Measurements from ENCODE around the gene GALNT18.

The GALNT18 gene

DNA sequence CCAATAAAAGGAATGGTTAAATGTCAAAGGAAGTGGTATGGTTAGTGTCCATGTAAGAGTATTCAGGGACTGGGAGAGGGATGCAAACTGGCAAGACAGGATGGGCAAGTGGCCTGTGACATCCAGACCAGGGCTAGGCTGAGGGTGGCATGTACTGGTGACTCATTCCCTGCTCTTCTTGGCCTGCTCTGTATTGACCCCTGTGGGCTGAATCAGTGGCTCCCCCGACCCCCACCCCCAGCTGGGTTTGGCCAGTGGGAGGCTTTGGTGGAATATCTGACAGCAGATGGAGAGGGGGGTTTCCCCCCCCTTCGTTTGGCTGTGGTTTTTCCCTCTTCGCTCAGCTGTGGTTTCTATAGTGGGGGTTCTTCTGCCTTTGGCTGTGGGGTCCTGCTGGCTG, 356.5 kb downstream of the GALNT18 start:
- no peak for DNase-seq (ENCODE audit: extremely low read depth, low read depth)
- no peak for TF ChIP-seq CTCF (IDR thresholded peaks at IDR 0.05; ENCODE audit: low read depth, low read length)

- DNase-seq (ENCODE audit: extremely low read depth, low read depth): no peak
Observed at GRCh38 chr11:11263238-11264005, 358.4 kb downstream of the GALNT18 start.

DNA sequence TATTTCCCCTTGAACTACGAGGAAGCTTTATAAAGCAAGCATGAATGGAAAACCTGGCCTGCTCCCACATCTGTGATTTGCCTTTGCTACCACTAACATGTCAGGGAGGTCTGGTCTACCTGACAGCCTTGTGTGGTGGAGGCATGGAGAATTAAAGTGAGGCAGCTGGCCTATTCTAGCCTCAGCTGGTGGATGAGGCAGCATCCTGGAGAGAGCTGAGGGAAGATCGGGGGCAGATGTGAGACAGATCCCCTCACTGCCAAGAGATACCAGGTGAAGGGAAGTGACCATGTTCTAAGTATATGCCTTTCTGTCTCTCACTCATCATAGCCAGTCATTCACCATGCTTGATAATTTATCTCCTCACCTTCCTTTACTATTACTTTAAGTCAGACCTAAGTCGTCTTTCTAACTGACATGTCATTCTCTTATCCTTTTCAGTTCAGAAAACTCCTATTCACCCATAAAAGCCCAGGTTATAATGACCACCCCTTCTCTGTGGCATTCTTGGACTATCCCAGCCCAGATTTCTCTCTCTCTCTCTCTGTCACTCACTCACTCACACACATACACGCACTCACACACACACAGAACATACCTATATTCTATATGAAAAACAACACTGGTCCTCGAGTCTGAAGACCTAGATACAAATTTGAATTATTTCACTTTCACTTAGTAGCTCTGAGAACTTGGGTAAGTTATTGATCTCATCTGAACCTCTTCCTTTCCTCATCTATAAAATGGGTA, 359.5 kb downstream of the GALNT18 start:
- no peak for TF ChIP-seq CTCF (IDR thresholded peaks at IDR 0.05; ENCODE audit: low read depth, low read length)
- DNase-seq (ENCODE audit: extremely low read depth, low read depth): no peak

More at GRCh38 chr11:11263238-11264005, 358.4 kb downstream of the GALNT18 start:
- no peak for TF ChIP-seq CTCF (IDR thresholded peaks at IDR 0.05; ENCODE audit: low read depth, low read length)

DNA sequence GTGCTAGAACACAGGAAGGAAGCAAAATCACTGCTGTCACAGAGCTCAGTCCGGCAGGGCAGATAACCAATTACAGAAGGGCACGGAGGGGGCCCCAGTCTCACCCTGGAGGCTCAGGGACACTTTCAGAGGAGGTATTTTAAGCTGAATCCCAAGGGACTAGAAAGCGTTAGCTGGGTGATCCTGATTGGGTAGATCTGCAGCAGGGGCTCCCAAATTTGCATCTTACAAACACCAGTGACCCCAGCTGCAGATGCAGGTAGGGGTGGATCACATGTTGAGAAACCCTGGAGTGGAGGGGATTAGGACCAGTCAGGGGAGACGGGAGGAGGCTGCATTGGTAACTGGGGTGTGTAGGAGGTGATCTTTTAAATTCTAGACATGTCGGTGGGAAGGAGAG, 360.2 kb downstream of the GALNT18 start:
- TF ChIP-seq CTCF (IDR thresholded peaks at IDR 0.05; ENCODE audit: low read depth, low read length): no peak
- DNase-seq (ENCODE audit: extremely low read depth, low read depth): no peak

DNA sequence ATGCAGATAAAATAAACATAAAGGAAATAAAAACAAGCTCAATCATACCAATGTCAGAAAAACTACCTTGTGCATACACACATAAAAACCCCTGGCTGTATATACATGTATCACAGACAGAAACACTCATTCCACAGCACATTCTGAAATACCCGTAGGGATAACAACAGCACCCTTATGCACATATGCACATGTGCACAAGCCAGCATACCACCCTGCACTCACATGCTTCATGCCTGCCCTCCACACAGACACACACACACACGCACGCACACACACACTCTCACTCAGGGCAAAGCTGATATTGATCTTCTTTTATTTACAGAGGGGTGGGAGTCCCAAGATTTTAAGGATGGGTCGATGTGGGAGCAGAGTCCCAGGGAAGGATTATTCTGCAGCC, 360.9 kb downstream of the GALNT18 start:
- no peak for DNase-seq (ENCODE audit: extremely low read depth, low read depth)
- TF ChIP-seq CTCF (IDR thresholded peaks at IDR 0.05; ENCODE audit: low read depth, low read length): no peak

GRCh38 chr11:11253995-11254394, 367.8 kb downstream of the GALNT18 start:
- TF ChIP-seq CTCF (IDR thresholded peaks at IDR 0.05; ENCODE audit: low read depth, low read length): no peak
- no peak for DNase-seq (ENCODE audit: extremely low read depth, low read depth)

- TF ChIP-seq CTCF (IDR thresholded peaks at IDR 0.05; ENCODE audit: low read depth, low read length): no peak
- no peak for DNase-seq (ENCODE audit: extremely low read depth, low read depth)
Observed at GRCh38 chr11:11253497-11253896, 368.3 kb downstream of the GALNT18 start.

All from AG09319 (cell line).